A204.1 (cell line): ENCODE measurements around the gene TMEM185A.
"Not testable (repeated sequence)": the region's sequence is repeated elsewhere in the genome, so short reads cannot be mapped to it uniquely, and the experiment has no call there.

Source experiments
- FAIRE-seq: peaks from 2 replicates; lab custom pipeline; 2012; peaks lifted over from hg19 to GRCh38; lab: Jason Lieb, UNC

TMEM185A gene

GRCh38 chrX:149631234-149632165, at the start of gene TMEM185A:
Gene TMEM185A, minus strand, starts transcription at chrX:149631792. Its CDS starts 212 bp downstream, at chrX:149631580.
- FAIRE-seq, result no peak

GRCh38 chrX:149681182-149681581, 49.6 kb upstream of the TMEM185A start:
- no peak for FAIRE-seq

- not testable (repeated sequence) for FAIRE-seq
These were observed 47.6 kb upstream of the TMEM185A start for GRCh38 chrX:149679164-149679678.

GRCh38 chrX:149675554-149675953, 44.0 kb upstream of the TMEM185A start:
- not testable (repeated sequence) for FAIRE-seq

DNA sequence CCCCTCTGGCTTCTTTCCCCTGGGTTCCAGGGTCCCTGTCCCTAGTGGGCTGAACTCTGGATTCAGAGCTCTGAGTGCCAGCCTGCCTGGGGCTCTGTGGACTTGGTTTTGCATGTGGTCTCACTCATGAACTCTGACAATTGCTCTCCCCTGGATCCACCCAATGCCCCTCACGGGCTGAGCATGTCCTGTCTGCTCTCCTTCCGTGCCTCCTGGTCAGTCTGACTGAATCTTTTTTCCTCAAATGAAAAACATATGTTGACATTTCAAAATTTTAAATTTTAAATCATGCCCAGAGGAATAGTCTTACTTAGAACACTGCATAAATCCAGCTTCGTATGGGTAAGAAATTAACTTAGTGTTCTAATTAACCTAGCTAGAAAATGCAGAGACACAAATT, 43.5 kb upstream of the TMEM185A start:
- FAIRE-seq, result not testable (repeated sequence)

DNA sequence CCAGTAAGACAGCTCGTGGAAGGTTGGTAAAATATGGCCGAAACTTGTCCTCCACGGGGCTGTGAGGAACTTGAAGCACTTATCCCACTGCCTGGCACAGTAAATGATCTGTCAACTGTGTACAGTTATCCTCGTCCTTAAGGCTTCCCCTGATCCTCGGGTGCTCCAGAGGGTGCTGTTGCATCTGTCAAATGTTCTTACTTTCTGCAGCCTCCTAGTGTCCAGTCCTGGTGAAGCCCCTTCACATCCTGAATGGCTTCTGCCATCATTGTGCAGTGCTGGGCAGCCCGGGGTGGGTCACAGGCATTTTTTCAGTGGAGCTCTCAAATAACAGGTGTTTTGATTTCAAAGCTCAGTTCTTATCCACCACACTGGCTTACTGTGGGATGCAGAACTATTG, 29.0 kb upstream of the TMEM185A start:
- not testable (repeated sequence) for FAIRE-seq

DNA sequence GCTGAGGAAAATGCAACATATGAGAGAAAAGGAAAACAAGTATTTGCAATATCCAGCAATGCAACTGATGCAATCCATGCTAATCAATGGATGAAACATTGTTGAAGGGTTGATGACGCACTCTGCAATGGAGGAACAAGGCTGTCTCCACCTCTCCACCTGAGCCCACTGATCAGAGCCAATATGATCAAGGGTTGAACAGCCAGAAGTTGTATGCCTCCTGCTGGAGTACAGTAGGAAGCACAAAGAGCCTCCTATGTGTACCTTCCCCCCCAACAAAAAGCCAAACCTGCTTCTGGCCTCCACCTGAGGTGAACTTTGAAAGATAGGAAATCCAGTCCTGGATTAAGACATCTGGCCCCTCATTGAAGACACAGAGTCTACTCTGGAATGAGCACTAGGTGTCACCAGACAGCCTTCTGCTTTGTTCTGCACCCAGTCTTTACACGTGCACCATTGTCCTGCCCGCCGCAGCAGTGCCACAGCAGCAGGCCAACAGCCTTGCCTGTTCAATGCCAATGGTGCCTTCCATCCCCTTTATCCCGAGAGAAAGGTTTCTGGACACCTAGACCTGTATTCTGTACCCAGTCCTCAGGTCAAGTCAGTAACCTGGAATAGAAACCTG, 24.8 kb upstream of the TMEM185A start:
- not testable (repeated sequence) for FAIRE-seq

GRCh38 chrX:149652232-149652981, 20.8 kb upstream of the TMEM185A start:
- FAIRE-seq, result no peak

- FAIRE-seq, result no peak
These were observed 18.6 kb upstream of the TMEM185A start for GRCh38 chrX:149650162-149650561.

DNA sequence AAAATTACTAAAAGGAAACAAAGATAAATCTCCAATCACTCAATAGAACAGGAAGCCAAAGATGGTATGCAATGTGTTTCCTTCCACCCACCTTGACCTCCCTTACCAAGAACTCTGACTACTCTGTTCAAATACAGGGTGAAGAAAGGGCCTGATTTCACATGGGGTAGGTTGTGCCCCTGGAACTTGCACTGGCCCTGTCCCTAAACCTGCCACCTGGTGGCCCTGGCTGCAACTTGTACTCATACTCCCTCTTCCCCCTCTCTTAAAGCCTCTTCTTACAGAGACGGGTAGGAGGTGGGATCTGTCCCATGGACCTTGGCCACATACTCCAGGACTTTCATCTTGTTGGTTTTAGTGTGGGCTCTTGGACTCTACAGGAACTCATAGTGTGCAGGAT, 17.3 kb upstream of the TMEM185A start:
- no peak for FAIRE-seq

DNA sequence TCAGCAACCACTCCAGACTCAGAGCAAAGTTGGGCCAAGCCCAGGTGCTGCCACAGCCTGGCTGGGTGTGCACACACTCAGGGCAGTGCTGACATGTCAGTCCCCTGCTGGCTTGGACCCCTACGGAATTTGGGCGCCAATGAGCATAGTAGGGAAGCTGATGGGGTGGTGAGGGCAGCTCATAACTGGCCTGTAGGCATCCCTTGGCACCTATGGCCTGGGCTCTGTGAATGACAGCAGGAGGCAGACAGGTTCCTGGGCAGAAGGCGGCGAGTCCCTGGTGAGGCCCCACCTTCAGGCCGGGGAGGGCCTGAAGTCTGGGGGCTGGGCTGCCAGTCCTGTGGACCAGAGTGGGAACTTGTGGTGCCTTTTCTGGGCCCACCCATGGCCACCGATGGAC, 15.9 kb upstream of the TMEM185A start:
- FAIRE-seq, result no peak

GRCh38 chrX:149643496-149643895, 11.9 kb upstream of the TMEM185A start:
- no peak for FAIRE-seq

DNA sequence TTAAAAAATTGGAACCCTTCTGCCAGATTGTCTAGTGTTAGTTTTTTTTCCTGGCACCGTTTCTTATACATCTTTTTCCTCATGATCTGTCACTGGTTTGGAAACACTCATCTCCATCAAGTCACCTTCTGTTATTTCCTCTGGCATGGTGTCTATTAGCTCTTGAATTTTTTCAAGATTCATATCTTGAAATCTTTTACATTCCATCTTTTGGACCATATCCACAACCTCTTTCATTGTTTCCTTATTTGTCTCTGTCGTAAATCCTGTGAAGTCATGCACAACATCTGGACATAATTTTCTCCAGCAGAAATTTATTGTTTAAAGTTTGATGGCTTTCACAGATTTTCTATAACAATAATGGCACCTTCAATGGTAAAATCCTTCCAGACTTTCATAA, 10.2 kb upstream of the TMEM185A start:
- FAIRE-seq, result no peak

- no peak for FAIRE-seq
These were observed 9.8 kb upstream of the TMEM185A start for GRCh38 chrX:149641432-149641831.

DNA sequence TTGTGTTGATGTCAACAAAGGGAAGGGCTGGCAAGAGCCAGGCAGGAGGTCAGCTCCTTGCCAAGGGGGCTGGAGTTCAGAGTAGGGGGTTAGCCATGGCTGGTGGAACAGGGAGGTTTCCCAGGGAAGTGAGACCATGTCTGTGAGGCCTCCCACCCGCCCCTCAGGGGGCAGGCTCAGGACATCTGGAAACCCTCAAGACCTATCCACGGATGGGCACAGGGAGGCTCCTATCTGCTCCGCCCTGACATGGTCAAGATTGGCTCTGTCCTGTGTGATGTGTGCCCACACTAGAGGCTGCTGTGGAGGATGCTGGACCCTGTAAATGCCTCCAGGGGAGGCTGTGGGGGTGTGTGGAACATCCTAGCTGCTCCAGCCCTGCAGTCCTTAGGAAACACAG, 8.0 kb upstream of the TMEM185A start:
- no peak for FAIRE-seq

GRCh38 chrX:149638860-149639259, 7.3 kb upstream of the TMEM185A start:
- FAIRE-seq, result no peak

- no peak for FAIRE-seq
These were observed 1.9 kb upstream of the TMEM185A start for GRCh38 chrX:149633511-149633910.

DNA sequence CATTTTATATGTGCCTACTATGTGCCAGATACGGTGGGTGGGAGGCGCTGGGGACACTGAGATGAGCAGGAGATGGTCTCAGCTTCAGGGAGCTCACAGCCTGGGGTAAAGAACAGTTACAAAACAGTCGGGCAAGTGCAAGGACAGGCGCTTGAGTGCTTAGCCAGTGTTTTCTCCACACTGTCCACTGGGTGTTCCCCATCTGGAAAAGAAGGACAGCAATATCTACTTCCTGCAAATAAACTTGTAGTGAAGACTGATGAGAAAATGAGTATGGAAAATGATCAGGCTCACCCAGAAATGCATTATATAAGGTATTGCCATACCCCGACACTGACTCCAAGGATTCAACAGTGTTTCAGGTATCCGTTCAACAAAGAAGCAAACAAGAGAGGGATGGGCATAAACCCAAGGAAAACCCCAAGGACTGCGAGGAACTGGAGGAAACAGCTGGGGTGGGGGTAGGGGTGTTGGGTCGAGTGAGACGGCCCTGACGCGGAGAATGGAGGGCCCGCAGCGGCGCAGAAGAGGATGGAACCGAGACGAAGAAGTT, 835 bp downstream of the TMEM185A start:
- FAIRE-seq, result no peak

DNA sequence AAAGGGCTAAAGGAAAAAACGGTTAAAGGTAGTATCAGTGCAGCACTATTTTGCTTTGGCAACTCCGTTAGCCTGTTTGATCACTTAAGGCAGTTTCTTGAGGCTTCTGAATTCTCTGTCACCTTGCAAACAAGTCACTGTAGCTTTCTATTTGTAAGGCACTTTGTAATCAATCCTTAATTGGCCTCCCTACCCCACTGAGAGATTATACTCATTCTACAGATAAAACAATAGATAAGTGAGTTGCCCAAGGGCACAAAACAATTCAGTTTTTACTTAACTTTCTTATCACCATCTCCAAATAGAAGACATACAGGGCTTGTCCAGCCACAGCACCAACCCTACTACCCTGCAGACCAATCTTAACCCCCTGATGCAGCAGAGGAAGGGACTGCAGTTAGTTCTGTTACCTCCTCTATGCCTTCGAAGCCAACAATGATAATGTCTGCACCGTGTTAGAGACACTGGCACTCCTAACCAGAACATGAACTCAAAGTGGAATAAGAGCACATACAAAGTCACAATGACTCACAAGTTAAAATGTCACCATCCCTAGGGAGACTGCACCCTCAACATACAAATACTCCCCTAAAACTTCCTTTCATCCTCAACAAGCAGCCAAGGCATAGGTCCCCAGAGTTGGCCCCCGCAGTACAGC, 1.7 kb downstream of the TMEM185A start:
- no peak for FAIRE-seq

- no peak for FAIRE-seq
These were observed 2.8 kb downstream of the TMEM185A start for GRCh38 chrX:149628768-149629167.

DNA sequence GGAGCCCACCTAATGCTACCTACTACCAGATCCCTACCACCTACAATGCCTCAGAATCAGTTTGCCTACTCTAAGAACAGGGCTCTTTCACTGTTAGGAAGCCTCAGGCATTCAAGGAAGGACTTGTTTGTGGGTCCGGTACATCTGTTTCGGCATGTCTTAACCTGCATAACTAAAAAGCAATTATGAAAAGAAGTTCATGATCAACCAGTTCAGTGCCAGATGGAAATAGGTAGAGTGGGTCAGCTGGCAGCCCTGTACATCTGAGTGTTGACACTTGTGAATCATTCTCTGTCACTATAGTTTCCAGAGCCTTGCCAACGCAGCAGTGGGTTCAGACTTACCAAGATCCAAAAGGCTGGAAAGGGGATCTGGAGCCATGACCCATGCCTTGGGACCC, 3.3 kb downstream of the TMEM185A start:
- no peak for FAIRE-seq

DNA sequence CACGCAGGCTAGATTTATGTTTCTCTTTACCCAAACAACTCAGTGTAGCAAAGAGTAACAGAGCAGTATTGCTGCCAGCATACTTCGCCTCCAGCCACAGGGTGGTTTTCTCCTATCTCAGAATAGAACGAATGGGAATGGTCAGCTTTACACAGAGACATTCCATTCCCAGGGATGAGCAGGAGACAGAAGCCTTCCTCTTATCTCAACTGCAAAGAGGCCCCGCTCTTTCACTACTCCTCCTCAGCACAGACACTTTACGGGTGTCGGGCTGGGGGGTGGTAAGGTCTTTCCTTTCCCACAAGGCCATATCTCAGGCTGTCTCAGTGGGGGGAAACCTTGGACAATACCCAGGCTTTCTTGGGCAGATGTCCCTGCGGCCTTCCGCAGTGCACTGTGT, 4.8 kb downstream of the TMEM185A start:
- not testable (repeated sequence) for FAIRE-seq
